Measurements from ENCODE around the gene COL25A1.

The COL25A1 gene

GRCh38 chr4:109214622-109215301 is 87.7 kb downstream of the COL25A1 start:
- DNase-seq (ENCODE audit: low spot score) = no peak

GRCh38 chr4:109213056-109213455 is 89.4 kb downstream of the COL25A1 start:
- no peak for DNase-seq (ENCODE audit: low spot score)

- no peak for DNase-seq (ENCODE audit: low spot score)
These were observed 90.8 kb downstream of the COL25A1 start for GRCh38 chr4:109211671-109212070.

- DNase-seq (ENCODE audit: low spot score) = no peak
These were observed 92.8 kb downstream of the COL25A1 start for GRCh38 chr4:109209647-109210046.

GRCh38 chr4:109207898-109208297 is 94.6 kb downstream of the COL25A1 start:
- DNase-seq (ENCODE audit: low spot score) = no peak

GRCh38 chr4:109207061-109207460 is 95.4 kb downstream of the COL25A1 start:
- no peak for DNase-seq (ENCODE audit: low spot score)

- DNase-seq (ENCODE audit: low spot score) = no peak
These were observed 95.8 kb downstream of the COL25A1 start for GRCh38 chr4:109206620-109207019.

GRCh38 chr4:109205186-109205585 is 97.3 kb downstream of the COL25A1 start:
- no peak for DNase-seq (ENCODE audit: low spot score)

GRCh38 chr4:109199585-109199984 is 102.9 kb downstream of the COL25A1 start:
- no peak for DNase-seq (ENCODE audit: low spot score)

- no peak for DNase-seq (ENCODE audit: low spot score)
These were observed 106.8 kb downstream of the COL25A1 start for GRCh38 chr4:109195646-109196045.

- DNase-seq (ENCODE audit: low spot score) = no peak
These were observed 111.2 kb downstream of the COL25A1 start for GRCh38 chr4:109191216-109191615.

- no peak for DNase-seq (ENCODE audit: low spot score)
These were observed 116.0 kb downstream of the COL25A1 start for GRCh38 chr4:109186458-109186945.

GRCh38 chr4:109185951-109186350 is 116.5 kb downstream of the COL25A1 start:
- DNase-seq (ENCODE audit: low spot score) = no peak

GRCh38 chr4:109185548-109185947 is 116.9 kb downstream of the COL25A1 start:
- no peak for DNase-seq (ENCODE audit: low spot score)

- DNase-seq (ENCODE audit: low spot score) = no peak
These were observed 117.9 kb downstream of the COL25A1 start for GRCh38 chr4:109184491-109184961.

- no peak for DNase-seq (ENCODE audit: low spot score)
These were observed 118.4 kb downstream of the COL25A1 start for GRCh38 chr4:109183931-109184490.

GRCh38 chr4:109182696-109183095 is 119.8 kb downstream of the COL25A1 start:
- no peak for DNase-seq (ENCODE audit: low spot score)

GRCh38 chr4:109179061-109179460 is 123.4 kb downstream of the COL25A1 start:
- no peak for DNase-seq (ENCODE audit: low spot score)

- DNase-seq (ENCODE audit: low spot score) = no peak
These were observed 125.2 kb downstream of the COL25A1 start for GRCh38 chr4:109177096-109177810.

GRCh38 chr4:109174224-109174953 is 128.1 kb downstream of the COL25A1 start:
- no peak for DNase-seq (ENCODE audit: low spot score)

- no peak for DNase-seq (ENCODE audit: low spot score)
These were observed 130.2 kb downstream of the COL25A1 start for GRCh38 chr4:109172301-109172700.

- DNase-seq (ENCODE audit: low spot score) = no peak
These were observed 131.4 kb downstream of the COL25A1 start for GRCh38 chr4:109171070-109171469.
